ENCODE measurements around the gene NCOA3. TPM values are rescaled to one million over a fixed set of nuclear protein-coding genes. Genes with fewer than 3 reads are reported as not detected.

Gene NCOA3
- total RNA-seq, 1 experiment from 2014 or later: 96.7 TPM

DNA sequence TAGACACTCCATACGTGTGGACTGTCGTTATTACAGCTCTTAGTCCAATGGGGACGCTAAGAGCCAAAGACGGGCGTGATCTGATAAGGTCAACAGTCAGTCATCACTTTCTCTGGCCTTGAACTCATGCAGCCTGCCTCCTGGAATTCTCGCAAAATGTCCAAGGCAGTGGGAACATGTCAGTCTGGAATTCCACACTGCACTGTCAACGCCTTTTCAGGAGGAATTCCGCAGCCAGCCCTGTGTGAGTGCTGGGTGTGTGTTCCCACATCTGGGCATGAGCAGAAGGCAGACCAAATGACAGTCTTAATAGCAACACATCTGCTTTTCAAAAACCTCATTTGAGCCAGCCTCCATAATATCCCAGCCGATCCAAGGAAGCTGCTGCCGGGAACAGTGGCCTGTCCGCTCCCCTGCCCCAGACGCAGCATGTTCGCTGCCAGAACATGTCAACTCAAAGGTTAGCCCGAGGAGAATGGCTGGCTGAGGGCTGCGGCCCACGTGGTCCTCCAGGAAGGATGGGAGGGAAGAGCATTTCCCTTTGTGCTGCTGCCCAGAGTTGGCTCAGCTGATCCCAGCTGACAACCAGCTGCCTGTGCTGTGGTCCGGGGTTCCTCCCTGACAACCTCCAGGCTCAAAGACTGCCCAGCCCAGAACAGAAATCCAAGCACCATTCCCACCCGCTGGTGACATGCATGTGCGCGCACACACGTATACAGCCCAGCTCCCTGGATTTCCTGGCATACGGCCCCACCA, 180.5 kb downstream of the NCOA3 start:
- no peaks in the 10 kb centered on the region for H3K9me3 ChIP-seq
- Mint-ChIP-seq H3K4me3 (ENCODE audit: unreplicated experiment) (no peak overlapping the region), H3K4me1 (ENCODE audit: low read depth, unreplicated experiment) (no peaks in the 10 kb centered on the region), H3K27ac (ENCODE audit: unreplicated experiment) (no peak overlapping the region), H3K36me3 (ENCODE audit: insufficient read depth, unreplicated experiment) (no peaks in the 10 kb centered on the region), H3K9me3 (ENCODE audit: unreplicated experiment) (no peaks in the 10 kb centered on the region), H3K27me3 (ENCODE audit: insufficient read depth, unreplicated experiment) (no peaks in the 10 kb centered on the region)
- no peaks in the 10 kb centered on the region for H3K27me3 ChIP-seq (replicated peaks; ENCODE audit: control insufficient read depth, insufficient read depth, low read length)
- no TSS peak for BruUV-seq (replicated peaks)
- H3K36me3 ChIP-seq (ENCODE audit: control insufficient read depth, insufficient read depth, low read length): no peaks in the 10 kb centered on the region
- POLR2A ChIA-PET: no interaction called here
- intact Hi-C loops (cut with micrococcal nuclease; ENCODE audit: unreplicated experiment): no loop called here
- H3K4me3 ChIP-seq (ENCODE audit: low read depth, low read length): no peak overlapping the region
- peaks cover 27% of the 10 kb centered on the region for H3K4me1 ChIP-seq
- peak; percentile 50 to 72 for DNase-seq
- CTCF ChIA-PET: interaction anchor here (1.1 to 3.5 kb wide), 2 partner anchors 18 to 613 kb away, joined by 4 to 14 read pairs; no protein-coding TSS in a partner anchor
- TF ChIP-seq, protein P1, sequence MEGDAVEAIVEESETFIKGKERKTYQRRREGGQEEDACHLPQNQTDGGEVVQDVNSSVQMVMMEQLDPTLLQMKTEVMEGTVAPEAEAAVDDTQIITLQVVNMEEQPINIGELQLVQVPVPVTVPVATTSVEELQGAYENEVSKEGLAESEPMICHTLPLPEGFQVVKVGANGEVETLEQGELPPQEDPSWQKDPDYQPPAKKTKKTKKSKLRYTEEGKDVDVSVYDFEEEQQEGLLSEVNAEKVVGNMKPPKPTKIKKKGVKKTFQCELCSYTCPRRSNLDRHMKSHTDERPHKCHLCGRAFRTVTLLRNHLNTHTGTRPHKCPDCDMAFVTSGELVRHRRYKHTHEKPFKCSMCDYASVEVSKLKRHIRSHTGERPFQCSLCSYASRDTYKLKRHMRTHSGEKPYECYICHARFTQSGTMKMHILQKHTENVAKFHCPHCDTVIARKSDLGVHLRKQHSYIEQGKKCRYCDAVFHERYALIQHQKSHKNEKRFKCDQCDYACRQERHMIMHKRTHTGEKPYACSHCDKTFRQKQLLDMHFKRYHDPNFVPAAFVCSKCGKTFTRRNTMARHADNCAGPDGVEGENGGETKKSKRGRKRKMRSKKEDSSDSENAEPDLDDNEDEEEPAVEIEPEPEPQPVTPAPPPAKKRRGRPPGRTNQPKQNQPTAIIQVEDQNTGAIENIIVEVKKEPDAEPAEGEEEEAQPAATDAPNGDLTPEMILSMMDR (IDR thresholded peaks at IDR 0.05; ENCODE audit: insufficient read depth in 1 of 2, low read depth in 1 of 2, low read length in 1 of 2, severe bottlenecking in 1 of 2, unreplicated experiment in 1 of 2): no peak

DNA sequence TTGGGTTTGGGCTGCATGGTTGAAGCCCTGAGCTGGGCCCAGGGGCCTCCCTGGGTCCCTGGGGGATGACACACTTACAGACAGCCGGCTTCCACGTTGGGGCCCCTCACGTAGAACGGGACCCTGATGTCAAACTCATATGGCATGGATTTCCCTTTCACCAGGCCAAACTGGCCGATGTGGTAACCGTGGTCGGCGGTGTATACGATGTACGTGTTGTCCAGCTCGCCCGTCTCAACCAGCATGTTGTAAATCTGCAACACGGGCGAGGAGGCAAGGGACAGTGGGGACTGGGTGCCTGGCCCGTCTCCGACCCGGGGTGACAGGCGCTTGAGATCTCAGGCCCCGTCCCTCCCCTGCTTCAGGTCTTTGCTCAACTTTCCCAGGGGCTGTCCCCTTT, 181.2 kb downstream of the NCOA3 start:
- H3K36me3 ChIP-seq (ENCODE audit: control insufficient read depth, insufficient read depth, low read length): no peaks in the 10 kb centered on the region
- no peaks in the 10 kb centered on the region for H3K9me3 ChIP-seq
- no peaks in the 10 kb centered on the region for H3K27me3 ChIP-seq (replicated peaks; ENCODE audit: control insufficient read depth, insufficient read depth, low read length)
- no peak overlapping the region for H3K27ac Mint-ChIP-seq (ENCODE audit: unreplicated experiment)
- ChIA-PET CTCF (interaction anchor here (3.5 kb wide), 1 partner anchor 613 kb away, joined by 14 read pairs; no protein-coding TSS in a partner anchor), POLR2A (no interaction called here)
- H3K9me3 Mint-ChIP-seq (ENCODE audit: unreplicated experiment): no peaks in the 10 kb centered on the region
- H3K4me1 Mint-ChIP-seq (ENCODE audit: low read depth, unreplicated experiment): no peaks in the 10 kb centered on the region
- no peak for DNase-seq
- H3K36me3 Mint-ChIP-seq (ENCODE audit: insufficient read depth, unreplicated experiment): no peaks in the 10 kb centered on the region
- no peak overlapping the region for H3K4me3 ChIP-seq (ENCODE audit: low read depth, low read length)
- H3K4me1 ChIP-seq: peaks cover 23% of the 10 kb centered on the region
- TF ChIP-seq, protein P1 (IDR thresholded peaks at IDR 0.05; ENCODE audit: insufficient read depth in 1 of 2, low read depth in 1 of 2, low read length in 1 of 2, severe bottlenecking in 1 of 2, unreplicated experiment in 1 of 2): no peak
- H3K4me3 Mint-ChIP-seq (ENCODE audit: unreplicated experiment): no peak overlapping the region
- intact Hi-C loops (cut with micrococcal nuclease; ENCODE audit: unreplicated experiment): no loop called here
- BruUV-seq (replicated peaks): no TSS peak
- no peaks in the 10 kb centered on the region for H3K27me3 Mint-ChIP-seq (ENCODE audit: insufficient read depth, unreplicated experiment)

DNA sequence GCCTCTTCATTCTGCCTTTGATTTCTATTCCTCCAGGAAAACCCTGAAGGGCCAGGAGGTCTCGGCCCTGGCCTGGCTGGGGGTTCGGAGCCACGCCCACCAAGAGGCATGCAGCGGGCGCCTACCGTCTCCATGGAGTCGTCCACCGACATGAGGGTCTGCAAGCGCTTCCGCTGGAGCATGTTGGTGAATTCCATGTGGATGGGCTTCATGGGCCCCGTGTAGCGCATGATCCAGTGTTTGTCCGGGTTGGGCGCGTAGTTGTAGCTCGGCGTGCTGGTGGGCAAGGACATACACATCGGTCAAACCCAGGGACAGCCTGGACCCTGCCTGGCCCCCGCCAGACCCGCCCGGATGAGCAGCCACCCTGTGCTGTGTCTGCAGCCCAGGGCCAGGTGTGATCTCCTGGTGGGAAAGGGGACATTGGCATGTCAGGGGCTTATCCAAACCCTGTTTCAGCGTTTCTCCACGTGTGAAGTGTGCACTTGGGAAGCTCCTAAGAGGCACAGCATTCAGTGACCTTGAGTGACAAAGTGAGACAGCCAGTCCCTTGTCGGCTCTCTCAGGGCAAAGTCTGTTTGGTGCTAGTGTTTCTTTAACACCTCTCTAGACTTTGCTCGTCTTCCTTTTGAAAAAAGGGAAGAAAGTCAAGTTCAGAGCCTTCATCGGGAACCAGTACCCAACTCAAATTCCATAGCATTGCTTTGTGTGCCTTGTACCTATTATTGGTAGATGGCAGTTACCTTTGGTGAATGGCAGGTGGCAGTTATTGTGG, 182.8 kb downstream of the NCOA3 start:
- no peaks in the 10 kb centered on the region for H3K9me3 ChIP-seq
- Mint-ChIP-seq H3K36me3 (ENCODE audit: insufficient read depth, unreplicated experiment) (no peaks in the 10 kb centered on the region), H3K27me3 (ENCODE audit: insufficient read depth, unreplicated experiment) (no peaks in the 10 kb centered on the region), H3K4me1 (ENCODE audit: low read depth, unreplicated experiment) (no peaks in the 10 kb centered on the region), H3K27ac (ENCODE audit: unreplicated experiment) (no peak overlapping the region), H3K4me3 (ENCODE audit: unreplicated experiment) (no peak overlapping the region), H3K9me3 (ENCODE audit: unreplicated experiment) (no peaks in the 10 kb centered on the region)
- DNase-seq: no peak
- no peaks in the 10 kb centered on the region for H3K36me3 ChIP-seq (ENCODE audit: control insufficient read depth, insufficient read depth, low read length)
- peaks cover 19% of the 10 kb centered on the region for H3K4me1 ChIP-seq
- no peaks in the 10 kb centered on the region for H3K27me3 ChIP-seq (replicated peaks; ENCODE audit: control insufficient read depth, insufficient read depth, low read length)
- intact Hi-C loops (cut with micrococcal nuclease; ENCODE audit: unreplicated experiment): no loop called here
- TF ChIP-seq, protein P1 (IDR thresholded peaks at IDR 0.05; ENCODE audit: insufficient read depth in 1 of 2, low read depth in 1 of 2, low read length in 1 of 2, severe bottlenecking in 1 of 2, unreplicated experiment in 1 of 2): no peak
- ChIA-PET POLR2A (no interaction called here), CTCF (no interaction called here)
- no TSS peak for BruUV-seq (replicated peaks)
- no peak overlapping the region for H3K4me3 ChIP-seq (ENCODE audit: low read depth, low read length)
